ENCODE data around the gene LEFTY1. TPM values are rescaled to one million over a fixed set of nuclear protein-coding genes. Genes with fewer than 3 reads are reported as not detected.

The LEFTY1 gene
- total and polyA plus RNA-seq, 9 of the 15 experiments (the other 6 are each of a cell fraction or from before 2014, with no cell fraction given) = 0.07 to 0.24 (median 0.17) TPM; not detected in 5

DNA sequence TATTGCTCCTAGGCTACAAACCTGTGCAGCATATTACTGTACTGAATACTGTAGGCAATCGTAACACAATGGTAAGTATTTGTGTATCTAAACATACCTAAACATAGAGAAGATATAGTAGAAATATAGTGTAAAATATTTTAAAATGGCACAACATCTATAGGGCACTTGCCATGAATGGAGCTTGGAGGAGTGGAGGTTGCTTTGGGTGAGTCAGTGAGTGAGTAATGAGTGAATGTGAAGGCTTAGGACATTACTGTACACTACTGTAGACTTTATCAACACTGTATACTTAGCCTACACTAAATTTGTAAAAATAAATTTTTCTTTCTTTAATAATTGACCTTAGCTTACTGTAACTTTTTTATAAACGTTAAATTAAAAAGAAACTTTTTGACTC, 44.1 kb upstream of the LEFTY1 start:
- no peaks in the 10 kb centered on the region for H3K79me2 ChIP-seq (ENCODE audit: control insufficient read depth, insufficient read depth, low read length)
- ChIA-PET POLR2A (no interaction called here), CTCF (ENCODE audit: low intra/inter-chr PET ratio) (no interaction called here)
- H3K27ac ChIP-seq (ENCODE audit: extremely low read depth, low read depth, low read length) = no peak overlapping the region
- FAIRE-seq (no peak), DNase-seq (ENCODE audit: extremely low read depth in 1 of 4, low spot score in 3 of 4) (no peak), ATAC-seq (no peak)
- H3K9me1 ChIP-seq (ENCODE audit: control insufficient read depth, insufficient read depth, low read length) = no peaks in the 10 kb centered on the region
- H2AFZ ChIP-seq (ENCODE audit: low read depth, low read length) = no peak overlapping the region
- no peak overlapping the region for H3K4me2 ChIP-seq (ENCODE audit: insufficient read depth, low read length)
- WGBS (ENCODE audit: insufficient coverage, low coverage, missing lambda C conversion rate) = 53% methylated on average over 2 of the region's 2 CpGs
- H3K4me3 ChIP-seq = no peak overlapping the region
- intact Hi-C loops (cut with micrococcal nuclease) (no loop called here), in situ Hi-C loops (cut with MboI) (no loop called here)
- no peaks in the 10 kb centered on the region for H3K27me3 ChIP-seq (ENCODE audit: control insufficient read depth in 2 of 2, insufficient read depth in 2 of 2, low read length in 2 of 2)
- H3K4me1 ChIP-seq (replicated peaks in 1 of 2; ENCODE audit: control insufficient read depth in 2 of 2, insufficient read depth in 2 of 2, low read length in 2 of 2) = peaks cover 31% of the 10 kb centered on the region in 2 experiments
- H3K9ac ChIP-seq (ENCODE audit: insufficient read depth in 1 of 2, low read depth in 2 of 2, low read length in 2 of 2) = no peak overlapping the region
- no peaks in the 10 kb centered on the region for H4K20me1 ChIP-seq (replicated peaks; ENCODE audit: control insufficient read depth, insufficient read depth, low read length)
- no peaks in the 10 kb centered on the region for H3K36me3 ChIP-seq (ENCODE audit: control insufficient read depth, insufficient read depth, low read length)
- no TSS peak for BruUV-seq (replicated peaks)
- H3K9me3 ChIP-seq (replicated peaks; ENCODE audit: control insufficient read depth, insufficient read depth, low read depth, low read length) = no peaks in the 10 kb centered on the region
- TF ChIP-seq KLF1 (tag; IDR thresholded peaks at IDR 0.05) (no peak), HOXB6 (CRISPR knock-in tag; IDR thresholded peaks at IDR 0.05; ENCODE audit: borderline replicate concordance) (no peak), ZBTB8A (IDR thresholded peaks at IDR 0.05; ENCODE audit: partially characterized antibody) (no peak), DPF2 (IDR thresholded peaks at IDR 0.05) (0 out of 2 replicates have a peak, but pooled peaks have one; percentile 47), POLR2B (IDR thresholded peaks at IDR 0.05; ENCODE audit: low read depth, partially characterized antibody) (no peak), WHSC1 (IDR thresholded peaks at IDR 0.05; ENCODE audit: low read length) (no peak), SMARCC2 (IDR thresholded peaks at IDR 0.05; ENCODE audit: low read depth) (no peak), JUN (IDR thresholded peaks at IDR 0.05; ENCODE audit: borderline replicate concordance, low read depth, low read length) (peak; percentile 40; the same call in 1 of the 2 replicates), JUN (CRISPR knock-in tag; IDR thresholded peaks at IDR 0.05; ENCODE audit: borderline replicate concordance) (no peak), EHMT2 (IDR thresholded peaks at IDR 0.05) (peak; percentile 56; the same call in 1 of the 2 replicates), CBX3 (IDR thresholded peaks at IDR 0.05; ENCODE audit: borderline replicate concordance in 1 of 2, low read length in 2 of 2) (no peak), ZNF583 (CRISPR knock-in tag; IDR thresholded peaks at IDR 0.05) (no peak), STAT5B (CRISPR knock-in tag; IDR thresholded peaks at IDR 0.05) (no peak), ESRRB (CRISPR knock-in tag; IDR thresholded peaks at IDR 0.05; ENCODE audit: borderline replicate concordance) (no peak)
- TF ChIP-seq, protein P1, sequence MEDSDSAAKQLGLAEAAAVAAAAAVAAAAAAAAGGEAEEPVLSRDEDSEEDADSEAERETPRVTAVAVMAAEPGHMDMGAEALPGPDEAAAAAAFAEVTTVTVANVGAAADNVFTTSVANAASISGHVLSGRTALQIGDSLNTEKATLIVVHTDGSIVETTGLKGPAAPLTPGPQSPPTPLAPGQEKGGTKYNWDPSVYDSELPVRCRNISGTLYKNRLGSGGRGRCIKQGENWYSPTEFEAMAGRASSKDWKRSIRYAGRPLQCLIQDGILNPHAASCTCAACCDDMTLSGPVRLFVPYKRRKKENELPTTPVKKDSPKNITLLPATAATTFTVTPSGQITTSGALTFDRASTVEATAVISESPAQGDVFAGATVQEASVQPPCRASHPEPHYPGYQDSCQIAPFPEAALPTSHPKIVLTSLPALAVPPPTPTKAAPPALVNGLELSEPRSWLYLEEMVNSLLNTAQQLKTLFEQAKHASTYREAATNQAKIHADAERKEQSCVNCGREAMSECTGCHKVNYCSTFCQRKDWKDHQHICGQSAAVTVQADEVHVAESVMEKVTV (CRISPR knock-in tag; IDR thresholded peaks at IDR 0.05) = no peak
- TF ChIP-seq, protein P2, sequence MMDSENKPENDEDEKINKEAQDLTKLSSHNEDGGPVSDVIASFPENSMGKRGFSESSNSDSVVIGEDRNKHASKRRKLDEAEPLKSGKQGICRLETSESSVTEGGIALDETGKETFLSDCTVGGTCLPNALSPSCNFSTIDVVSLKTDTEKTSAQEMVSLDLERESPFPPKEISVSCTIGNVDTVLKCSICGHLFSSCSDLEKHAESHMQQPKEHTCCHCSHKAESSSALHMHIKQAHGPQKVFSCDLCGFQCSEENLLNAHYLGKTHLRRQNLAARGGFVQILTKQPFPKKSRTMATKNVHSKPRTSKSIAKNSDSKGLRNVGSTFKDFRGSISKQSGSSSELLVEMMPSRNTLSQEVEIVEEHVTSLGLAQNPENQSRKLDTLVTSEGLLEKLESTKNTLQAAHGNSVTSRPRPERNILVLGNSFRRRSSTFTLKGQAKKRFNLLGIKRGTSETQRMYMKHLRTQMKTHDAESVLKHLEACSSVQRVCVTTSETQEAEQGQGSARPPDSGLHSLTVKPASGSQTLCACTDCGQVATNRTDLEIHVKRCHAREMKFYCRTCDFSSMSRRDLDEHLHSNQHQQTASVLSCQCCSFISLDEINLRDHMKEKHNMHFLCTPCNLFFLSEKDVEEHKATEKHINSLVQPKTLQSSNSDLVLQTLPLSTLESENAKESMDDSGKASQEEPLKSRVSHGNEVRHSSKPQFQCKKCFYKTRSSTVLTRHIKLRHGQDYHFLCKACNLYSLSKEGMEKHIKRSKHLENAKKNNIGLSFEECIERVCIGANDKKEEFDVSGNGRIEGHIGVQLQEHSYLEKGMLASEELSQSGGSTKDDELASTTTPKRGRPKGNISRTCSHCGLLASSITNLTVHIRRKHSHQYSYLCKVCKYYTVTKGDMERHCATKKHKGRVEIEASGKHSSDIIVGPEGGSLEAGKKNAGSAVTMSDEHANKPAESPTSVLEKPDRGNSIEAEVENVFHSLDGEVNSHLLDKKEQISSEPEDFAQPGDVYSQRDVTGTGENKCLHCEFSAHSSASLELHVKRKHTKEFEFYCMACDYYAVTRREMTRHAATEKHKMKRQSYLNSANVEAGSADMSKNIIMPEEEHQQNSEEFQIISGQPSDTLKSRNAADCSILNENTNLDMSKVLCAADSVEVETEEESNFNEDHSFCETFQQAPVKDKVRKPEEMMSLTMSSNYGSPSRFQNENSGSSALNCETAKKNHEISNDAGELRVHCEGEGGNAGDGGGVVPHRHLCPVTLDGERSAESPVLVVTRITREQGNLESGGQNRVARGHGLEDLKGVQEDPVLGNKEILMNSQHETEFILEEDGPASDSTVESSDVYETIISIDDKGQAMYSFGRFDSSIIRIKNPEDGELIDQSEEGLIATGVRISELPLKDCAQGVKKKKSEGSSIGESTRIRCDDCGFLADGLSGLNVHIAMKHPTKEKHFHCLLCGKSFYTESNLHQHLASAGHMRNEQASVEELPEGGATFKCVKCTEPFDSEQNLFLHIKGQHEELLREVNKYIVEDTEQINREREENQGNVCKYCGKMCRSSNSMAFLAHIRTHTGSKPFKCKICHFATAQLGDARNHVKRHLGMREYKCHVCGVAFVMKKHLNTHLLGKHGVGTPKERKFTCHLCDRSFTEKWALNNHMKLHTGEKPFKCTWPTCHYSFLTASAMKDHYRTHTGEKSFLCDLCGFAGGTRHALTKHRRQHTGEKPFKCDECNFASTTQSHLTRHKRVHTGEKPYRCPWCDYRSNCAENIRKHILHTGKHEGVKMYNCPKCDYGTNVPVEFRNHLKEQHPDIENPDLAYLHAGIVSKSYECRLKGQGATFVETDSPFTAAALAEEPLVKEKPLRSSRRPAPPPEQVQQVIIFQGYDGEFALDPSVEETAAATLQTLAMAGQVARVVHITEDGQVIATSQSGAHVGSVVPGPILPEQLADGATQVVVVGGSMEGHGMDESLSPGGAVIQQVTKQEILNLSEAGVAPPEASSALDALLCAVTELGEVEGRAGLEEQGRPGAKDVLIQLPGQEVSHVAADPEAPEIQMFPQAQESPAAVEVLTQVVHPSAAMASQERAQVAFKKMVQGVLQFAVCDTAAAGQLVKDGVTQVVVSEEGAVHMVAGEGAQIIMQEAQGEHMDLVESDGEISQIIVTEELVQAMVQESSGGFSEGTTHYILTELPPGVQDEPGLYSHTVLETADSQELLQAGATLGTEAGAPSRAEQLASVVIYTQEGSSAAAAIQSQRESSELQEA (IDR thresholded peaks at IDR 0.05; ENCODE audit: low read depth) = no peak

All from K562 (cell line).